Keratinocyte (primary cell): ENCODE results near the gene TTC16.

Experiments used
- CTCF ChIP-seq, 3 experiments: IDR thresholded peaks in 1 of 3; conservative IDR thresholded peaks in 1 of 3; optimal IDR thresholded peaks in 1 of 3; 2 replicates in 2 of 3; 3 replicates in 1 of 3; pipeline versions ENCODE3 to v1.5.1; 2011; ENCODE audit warnings: low read length in 3 of 3, mild to moderate bottlenecking in 3 of 3, moderate library complexity in 2 of 3, control low read depth in 1 of 3, inconsistent platforms in 1 of 3; ENCODE audit not compliant: insufficient read depth in 2 of 3; ENCODE audit errors: extremely low read depth in 1 of 3
- EZH2 ChIP-seq: IDR thresholded peaks from one replicate; pipeline ENCODE4 v1.6.1; 2012; ENCODE audit warnings: inconsistent platforms, mild to moderate bottlenecking, low read length, moderate library complexity

GRCh38 chr9:127773272-127773671 lies 57.4 kb downstream of the TTC16 start:
- TF ChIP-seq CTCF (optimal IDR thresholded peaks at IDR 0.05 in 1 of 3, IDR thresholded peaks at IDR 0.05 in 1 of 3, conservative IDR thresholded peaks at IDR 0.05 in 1 of 3; ENCODE audit: extremely low read depth in 1 of 3, insufficient read depth in 2 of 3, low read length in 3 of 3): no peak
- TF ChIP-seq EZH2: no peak
